Hippocampal formation (tissue), 2 donors: Measurements from ENCODE around the gene ATP6V0A4.
"Not testable (repeated sequence)": the region's sequence is repeated elsewhere in the genome, so short reads cannot be mapped to it uniquely, and the experiment has no call there.

Source experiments
- DNase-seq, 2 donors: peaks; one replicate each; lab custom pipeline; 2025; lab: John Stamatoyannopoulos, UW

Gene ATP6V0A4

DNA sequence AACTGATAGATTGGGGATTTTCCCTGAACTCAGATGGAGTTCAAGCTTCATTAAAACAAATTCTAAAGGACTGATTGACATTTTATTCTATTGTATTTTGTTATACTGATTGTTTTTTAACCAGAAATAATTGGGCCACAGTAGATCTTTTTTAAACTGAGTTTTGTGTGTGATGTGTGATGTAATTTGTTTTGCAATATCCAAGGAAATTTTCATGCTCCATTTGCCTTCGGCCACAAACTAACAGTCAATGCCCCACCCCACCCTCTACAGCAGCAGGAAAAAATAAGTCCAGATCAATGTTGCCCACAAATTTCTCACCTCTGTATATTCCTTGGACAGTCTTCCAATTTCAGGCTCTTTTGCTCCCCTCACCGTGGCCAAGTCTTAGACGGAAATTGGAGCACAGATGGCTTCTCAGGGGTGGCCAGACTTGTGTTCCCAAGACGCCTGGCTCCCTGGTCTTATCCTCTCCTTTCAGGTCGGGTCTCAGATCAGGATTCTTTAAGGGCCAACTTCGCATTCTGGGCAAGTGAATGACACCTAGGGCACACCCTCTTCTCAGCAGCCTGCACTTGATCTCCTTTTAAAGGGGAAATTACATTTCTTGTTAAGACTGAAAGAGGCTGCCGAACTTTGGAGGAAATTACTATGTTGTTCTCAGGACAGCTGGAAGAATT, 97.0 kb downstream of the ATP6V0A4 start, which contains the start of gene SVOPL:
SVOPL (minus strand) TSS at position 506 of the 680 bp plus-strand sequence. CDS start 22,317 bp downstream, outside the sequence.
- no peak for DNase-seq

DNA sequence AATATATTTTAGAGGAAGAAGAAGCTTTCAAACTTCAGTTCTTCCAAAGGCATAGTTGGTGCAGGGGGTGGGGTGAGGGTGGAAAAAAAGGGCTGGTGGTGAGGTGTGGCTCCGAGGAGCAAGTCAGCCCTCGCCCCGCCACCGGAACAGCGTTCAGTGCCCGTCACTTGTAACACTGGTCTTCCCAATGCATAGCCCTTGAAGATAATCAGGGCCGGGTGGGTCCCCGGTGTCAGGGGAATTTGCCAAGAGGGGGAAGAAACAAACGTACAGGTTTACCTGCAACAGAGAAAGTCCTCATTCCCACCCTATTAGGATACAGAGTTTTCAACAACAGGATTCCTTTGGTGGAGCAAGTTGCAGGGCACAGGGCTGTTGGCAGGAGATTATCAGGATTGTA, 98.3 kb downstream of the ATP6V0A4 start:
- no peak for DNase-seq

DNA sequence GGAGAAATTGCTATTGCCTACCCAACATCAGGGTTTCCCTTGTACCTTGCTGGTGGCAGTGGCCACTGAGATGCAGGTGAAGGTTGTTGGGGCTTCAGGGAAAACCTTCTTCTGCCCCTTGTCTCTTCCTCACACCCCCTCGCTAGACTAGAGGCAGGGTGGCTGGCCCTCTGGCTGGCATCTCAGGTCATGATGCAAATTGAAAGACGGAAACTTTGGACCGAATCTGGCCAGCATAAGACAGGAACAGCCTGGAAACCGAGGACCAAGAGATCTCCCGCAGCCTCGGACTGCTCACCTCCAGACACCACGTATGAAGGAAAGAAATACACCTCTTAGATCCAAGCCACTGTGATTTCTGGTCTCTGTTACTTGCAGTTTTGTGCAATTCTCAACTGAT, 99.7 kb downstream of the ATP6V0A4 start:
- DNase-seq = no peak

DNA sequence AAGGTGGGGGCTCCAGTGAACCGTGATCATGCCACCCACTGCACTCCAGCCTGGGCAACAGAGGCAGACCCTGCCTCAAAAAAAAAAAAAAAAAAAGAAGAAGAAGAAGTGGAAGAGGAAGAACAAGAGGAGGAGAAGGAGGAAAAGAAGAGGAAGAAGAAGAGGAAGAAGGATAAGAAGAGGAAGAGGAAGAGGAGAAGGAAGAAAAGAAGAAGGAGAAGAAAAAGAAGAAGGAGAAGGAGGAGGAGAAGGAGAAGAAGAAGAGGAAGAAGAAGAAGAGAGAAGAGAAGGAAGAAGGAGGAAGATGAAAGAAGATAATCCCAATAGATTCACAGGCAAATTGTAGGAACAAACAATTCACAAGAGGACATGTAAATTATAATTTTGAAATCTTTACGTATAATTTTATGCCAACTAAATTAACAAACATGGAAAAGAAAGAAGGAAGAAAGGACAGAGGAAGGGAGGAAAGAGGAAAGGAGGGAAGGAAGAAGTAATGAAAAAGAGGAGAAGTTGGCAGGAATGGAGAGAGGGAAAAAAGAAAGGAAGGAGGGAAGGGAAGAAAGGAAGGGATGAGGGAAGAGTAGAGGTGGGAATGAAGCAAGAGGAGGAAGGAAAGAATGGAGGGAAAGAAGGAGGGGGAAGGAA, 100.3 kb downstream of the ATP6V0A4 start:
- no peak for DNase-seq

DNA sequence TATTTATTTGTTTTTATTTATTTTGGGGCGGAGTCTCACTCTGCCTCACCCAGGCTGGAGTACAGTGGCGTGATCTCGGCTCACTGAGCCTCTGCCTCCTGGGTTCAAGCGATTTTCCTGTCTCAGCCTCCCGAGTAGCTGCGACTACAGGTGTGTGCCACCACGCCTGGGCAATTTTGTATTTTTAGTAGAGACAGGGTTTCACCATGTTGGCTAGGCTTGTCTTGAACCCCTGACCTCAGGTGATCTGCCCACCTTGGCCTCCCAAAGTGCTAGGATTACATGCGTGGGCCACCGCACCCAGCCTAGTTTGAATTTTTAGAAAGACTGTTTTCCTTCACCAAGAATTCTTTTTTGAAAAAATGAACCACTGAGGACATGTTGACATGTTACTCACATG, 102.2 kb downstream of the ATP6V0A4 start:
- DNase-seq = not testable (repeated sequence)

DNA sequence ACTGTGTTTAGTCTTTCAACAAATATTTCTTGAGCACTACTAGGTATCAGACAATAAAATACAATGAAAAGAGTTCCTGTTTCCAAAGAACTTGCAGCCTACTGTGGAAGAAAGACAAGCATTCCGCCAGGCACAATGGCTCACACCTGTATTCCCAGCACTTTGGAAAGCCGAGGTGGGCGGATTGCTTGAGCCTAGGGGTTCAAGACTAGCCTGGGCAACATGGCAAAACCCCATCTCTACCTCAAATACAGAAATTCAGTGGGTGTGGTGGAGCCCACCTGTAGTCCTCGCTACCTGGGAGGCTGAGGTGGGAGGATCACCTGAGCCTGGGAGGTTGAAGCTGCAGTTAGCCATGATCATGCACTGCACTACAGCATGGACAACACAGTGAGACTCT, 102.9 kb downstream of the ATP6V0A4 start:
- DNase-seq = no peak

DNA sequence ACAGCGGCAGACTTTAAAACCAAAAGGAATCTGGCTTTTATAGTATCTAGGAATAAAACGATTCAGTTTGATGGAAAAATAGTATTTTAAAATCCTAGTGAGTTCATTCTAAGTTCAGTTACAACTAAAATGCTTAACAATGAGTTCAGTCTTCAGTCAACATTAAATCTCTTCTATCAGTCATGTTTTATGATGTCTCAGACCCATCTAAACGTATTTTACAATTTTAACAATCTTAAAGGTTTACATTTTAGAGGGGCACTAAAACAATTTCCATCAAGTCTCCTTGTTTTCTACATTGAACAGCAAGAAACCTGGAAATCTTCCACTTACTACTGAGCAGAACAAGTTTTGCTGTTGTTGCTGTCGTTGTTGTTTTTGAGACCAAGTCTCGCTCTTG, 106.8 kb downstream of the ATP6V0A4 start:
- DNase-seq = no peak

DNA sequence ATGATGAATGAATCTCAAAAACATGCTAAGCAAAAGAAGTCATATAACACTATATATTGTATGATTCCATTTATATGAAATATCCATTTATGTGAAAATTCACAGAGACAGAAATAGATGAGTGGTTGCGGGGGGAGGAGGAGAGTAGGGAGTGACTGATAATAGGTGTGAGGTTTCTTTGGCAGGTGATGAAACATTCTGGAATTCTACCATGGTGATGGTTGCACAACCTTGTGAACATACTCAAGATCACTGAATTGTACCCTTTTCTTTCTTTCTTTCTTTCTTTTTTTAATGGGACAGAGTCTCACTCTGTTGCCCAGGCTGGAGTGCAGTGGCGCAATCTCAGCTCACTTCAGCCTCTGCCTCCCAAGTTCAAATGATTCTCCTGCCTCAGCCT, 107.5 kb downstream of the ATP6V0A4 start:
- no peak for DNase-seq

DNA sequence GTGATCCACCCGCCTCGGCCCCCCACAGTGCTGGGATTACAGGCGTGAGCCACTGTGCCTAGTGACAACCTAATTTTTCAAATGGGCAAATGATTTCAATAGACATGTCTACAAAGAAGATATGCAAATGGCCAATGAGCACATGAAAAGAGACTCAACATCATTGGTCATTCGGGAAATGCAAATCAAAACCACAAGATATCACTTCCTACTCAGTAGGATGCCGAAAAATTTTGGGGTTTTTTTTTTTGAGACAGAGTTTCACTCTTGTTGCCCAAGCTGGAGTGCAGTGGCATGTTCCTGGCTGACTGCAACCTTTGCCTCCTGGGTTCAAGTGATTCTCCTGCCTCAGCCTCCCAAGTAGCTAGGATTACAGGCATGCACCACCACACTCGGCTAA, 110.0 kb downstream of the ATP6V0A4 start:
- DNase-seq = not testable (repeated sequence)

DNA sequence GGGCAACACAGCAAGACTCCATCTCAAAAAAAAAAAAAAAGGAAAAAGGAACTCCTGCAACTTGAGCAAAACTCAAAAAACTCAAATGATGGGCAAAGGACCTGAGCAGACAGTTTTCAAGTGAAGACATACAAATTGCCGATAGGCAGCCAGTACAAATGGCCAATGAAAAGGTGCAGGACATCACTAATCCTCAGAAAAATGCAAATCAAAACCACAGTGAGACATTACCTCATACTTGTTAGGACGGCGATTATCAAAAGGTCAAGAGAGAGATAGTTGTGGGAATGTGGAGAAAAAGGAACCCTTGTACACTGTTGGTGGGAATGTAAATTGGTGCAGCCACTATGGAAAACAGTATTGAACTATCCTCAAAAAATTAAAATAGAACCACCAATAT, 113.7 kb downstream of the ATP6V0A4 start:
- no peak for DNase-seq

DNA sequence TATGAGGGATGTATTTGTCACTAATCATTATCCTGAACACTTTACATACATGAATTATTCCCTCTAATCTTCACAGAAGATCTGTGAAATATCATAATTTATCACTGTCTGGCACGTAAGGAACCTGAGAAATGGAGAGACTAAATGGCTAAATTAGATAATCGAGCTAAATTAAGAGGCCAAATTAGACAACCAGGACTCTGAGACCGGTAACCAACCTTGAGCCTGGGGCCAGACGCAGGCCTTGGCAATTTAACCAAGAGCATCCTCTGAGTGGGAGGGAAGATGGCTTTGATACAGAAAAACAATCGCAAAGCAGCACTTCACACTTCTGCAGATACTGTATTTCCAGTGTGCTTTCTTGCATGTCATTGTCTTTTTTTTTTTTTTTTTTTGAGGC, 118.2 kb downstream of the ATP6V0A4 start:
- DNase-seq = no peak

DNA sequence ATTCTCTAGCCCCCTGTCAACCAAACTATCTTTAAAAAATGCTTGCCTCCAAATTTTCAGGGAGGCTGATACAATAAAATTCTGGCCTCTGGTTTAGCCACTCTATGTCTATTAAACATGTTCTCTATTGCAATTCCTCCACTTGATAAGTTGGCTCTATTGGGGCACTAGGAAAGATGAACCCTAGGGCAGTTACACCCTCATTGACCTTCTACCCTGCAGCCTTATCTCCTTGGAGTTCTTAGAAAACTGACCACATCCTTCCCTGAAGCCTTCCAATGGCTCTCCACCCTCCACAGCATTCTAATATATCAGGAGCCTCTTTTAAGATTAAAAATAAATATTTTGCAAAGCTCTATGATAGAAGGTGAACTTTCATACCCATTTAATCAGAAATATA, 127.4 kb downstream of the ATP6V0A4 start:
- DNase-seq = no peak

DNA sequence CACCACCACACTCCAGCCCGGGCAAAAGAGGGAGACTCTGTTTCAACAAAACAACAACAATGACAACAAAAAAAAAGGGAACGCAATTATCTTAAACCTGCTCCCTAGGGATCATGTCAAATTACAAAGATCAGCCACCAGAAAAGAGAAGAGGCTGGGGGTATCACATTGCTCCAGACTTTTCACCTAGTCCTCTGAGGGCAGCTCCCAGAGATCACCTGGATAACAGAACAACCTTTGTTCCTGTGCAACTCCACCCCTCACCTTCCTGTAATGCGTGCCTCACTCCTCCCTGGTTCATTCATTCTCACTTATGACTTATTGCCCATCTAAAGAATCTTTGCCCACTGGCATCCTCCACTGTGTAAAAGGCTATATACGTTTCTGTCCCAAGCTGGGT, 128.6 kb downstream of the ATP6V0A4 start:
- DNase-seq = no peak

DNA sequence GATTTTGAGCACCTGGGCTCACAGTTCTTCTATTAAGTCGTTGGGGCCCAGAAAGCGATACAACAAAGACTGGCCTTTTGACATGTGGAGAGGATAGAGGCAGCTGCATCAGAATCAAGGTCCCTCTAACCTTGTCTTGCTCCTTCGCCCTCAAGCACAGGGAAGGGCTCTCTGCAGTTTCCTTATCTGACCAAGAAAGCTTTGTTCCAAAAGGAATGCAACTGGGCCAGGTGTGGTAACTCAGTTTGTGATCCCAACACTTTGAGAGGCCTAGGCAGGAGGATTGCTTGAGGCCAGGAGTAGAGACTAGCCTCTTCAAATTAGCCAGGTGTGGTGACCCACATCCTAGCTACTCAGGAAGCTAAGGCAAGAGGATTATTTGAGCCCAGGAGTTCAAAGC, 129.1 kb downstream of the ATP6V0A4 start:
- DNase-seq = no peak

DNA sequence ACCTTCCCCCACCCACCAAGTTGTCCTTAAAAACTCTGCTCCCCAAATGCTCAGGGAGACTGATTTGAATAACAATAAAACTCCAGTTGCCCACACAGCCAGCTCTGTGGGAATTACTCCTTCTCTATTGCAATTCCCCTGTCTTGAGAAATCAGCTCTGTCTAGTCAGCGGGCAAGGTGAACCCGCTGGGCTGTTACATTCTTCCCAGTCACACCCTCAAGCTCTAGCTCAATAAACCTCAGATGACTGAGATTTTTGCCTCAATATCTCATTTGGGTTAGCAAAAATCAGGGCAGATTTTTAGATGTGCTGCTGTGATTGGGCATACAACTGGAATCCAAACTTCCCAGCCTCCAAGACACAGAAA, 129.8 kb downstream of the ATP6V0A4 start:
- DNase-seq = no peak

DNA sequence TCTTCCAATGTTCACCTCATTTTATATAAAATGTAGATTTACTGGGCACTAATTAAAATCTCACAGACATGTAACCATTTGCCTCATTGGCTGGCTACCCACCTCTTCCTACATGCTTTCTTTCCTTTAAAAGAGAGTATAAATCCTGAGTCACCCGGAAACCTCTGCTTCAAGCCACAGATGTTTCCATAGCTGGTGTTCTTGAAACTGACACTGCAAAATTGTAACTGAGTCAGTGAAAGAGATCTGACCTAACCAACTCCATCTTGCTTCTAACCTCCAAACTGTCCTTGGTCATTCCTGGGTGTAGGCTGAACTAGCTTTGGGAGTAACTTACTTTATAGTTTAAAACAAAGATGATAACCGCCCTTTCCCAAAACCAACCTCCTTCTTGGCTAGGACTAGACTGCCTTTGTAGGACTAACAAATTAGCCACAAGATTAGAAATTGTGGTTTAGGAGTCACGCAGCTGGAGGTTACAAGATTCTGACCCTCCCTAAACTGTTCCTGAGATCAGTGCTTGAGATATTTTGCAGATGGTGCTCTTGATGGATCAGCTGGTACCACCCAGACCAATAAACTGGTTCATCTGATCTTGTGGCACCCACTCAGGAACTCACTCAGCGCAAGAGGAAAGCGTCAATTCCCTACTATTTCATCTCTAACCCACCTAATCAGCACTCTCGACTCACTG, 130.3 kb downstream of the ATP6V0A4 start:
- DNase-seq = no peak

DNA sequence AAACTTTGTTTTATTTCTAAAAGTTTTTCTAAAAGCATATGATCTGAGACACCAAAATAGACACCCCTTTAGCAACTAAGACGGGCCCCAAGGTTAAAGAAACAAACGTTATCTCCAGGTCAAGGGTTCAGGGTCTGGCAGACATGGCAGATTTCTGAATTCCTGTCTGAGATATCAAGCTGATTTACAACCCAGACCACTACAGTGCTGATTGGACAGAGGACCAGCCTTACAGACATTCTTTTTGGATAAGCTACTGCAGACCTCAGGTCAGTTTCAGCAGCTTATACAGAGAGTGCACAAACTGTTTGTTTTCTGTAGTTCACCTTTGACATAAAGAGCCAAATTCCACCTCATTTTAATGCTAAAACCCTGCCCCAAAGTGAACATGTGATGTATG, 131.6 kb downstream of the ATP6V0A4 start:
- DNase-seq = no peak

DNA sequence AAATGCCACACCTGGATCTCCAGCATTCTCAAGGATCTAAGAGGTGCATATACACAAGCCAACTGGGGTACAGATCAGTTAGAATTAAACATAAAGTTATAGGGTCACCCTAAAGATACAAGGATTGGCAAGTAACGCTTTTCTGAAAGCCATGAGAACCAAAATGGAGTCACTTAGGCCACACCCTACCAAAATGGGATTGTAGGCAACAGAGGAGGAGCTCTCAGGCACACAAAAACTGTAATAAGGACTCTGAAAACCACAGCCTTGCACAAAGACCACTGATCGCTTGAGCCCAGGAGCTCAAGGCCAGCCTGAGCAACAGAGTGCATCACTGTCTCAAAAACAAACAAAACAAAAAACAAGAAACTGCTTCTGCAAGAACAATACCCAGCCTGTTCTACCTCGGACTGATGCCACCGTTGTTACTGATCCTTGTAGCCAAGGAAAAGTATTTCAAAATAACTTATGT, 132.3 kb downstream of the ATP6V0A4 start:
- DNase-seq = peak; percentile 17 to 23

DNA sequence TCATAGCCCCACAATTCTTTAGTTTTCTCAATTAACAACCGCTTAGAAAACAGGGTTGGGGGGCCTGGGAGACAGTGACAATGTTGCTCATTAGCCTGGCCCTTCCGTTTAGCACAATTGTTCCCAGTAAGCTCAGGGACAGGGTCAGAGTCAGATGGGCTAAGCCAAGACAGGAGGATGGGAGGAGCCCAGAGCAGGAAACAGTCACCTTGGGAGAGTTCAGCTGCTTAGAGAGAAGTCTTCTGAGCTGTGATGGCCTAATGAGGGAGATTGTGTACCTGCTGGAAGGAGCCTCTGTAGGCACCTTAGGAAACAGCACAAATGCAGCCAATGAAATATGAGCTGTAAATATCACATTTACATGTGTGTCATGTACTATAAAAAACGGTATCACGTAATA, 132.7 kb downstream of the ATP6V0A4 start:
- no peak for DNase-seq

DNA sequence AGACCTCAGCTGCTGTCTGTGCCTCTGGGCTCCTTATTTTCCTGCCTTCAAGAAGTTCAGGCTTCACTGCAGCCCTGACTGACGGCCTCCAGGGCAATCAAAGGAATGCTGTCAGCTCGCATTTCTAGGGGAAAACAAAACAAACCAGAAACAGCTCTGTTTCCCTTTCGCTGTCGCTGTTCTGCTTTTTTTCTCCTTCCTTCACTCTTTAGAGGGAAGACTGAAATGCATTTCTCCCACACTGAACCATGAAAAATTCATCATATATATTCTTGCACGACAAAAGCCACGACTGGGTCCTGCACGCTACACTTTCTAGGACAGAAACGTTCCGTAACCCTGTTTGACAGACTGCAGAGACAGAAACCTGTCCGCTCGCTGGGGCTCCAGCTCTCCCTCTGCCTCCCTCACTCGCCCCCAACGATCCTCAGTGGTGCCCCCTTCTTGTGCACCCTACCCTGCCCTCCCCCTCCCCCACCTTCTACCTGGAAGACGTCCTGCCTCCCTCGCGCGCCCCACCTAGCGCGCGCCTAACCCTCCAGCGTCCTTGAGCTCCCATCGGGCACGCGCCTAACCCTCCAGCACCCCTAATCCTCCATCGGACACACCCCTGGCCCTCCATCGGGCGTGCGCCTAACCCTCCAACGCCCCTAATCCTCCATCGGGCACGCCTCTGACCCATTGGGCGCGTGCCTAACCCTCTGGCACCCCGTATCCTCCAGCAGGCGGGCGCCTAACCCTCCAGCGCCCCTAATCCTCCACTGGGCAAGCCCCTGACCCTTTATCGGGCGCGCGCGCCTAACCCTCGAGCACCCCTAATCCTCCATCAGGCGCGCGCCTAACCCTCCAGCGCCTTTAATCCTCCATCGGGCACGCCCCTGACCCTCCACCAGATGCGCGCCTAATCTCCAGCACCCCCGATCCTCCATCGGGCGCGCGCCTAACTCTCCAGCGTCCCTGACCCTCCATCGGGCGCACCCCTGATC, 134.0 kb downstream of the ATP6V0A4 start:
- DNase-seq = no peak

DNA sequence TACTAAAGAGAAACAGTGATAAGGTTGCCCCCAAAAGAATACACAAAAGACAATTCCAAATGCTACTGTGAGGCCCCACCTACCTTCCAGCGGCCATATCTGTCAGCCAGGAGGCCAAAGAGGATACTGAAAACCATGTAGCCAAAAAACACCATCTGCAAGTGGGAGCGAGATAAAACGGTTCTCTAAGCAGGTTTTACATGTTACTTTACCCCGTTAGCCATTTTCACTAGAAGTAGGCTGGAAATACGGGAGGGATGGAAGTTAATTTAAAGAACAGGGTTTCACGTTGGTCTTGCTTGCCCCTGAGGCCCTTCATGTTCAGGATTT, 135.0 kb downstream of the ATP6V0A4 start:
- DNase-seq = no peak
